HEK293 (cell line): ENCODE results near the gene SFRP4.
A peak's percentile ranks its signal among the peaks of the same experiment; 100 is the strongest.

Source experiments
- CTCF ChIA-PET: fragments of 350-600 bp; formaldehyde crosslinking; extraction: SDS; loops from one replicate; lab custom pipeline; 2021; ENCODE audit warnings: antibody characterized with exemption; lab: Yijun Ruan, JAX
- POLR2A ChIA-PET: fragments of 300-600 bp; formaldehyde crosslinking; extraction: SDS; loops from one replicate; lab custom pipeline; 2020; ENCODE audit warnings: antibody characterized with exemption, inconsistent platforms; lab: Yijun Ruan, JAX
- H3K27ac ChIP-seq: fragments of 200-500 bp; sonication (Bioruptor generic); 2 replicates; pipeline ENCODE4 v1.5.1; 2014; ENCODE audit warnings: low read depth, low read length, control low read depth, inconsistent platforms; ENCODE audit errors: extremely low read depth
- H3K36me3 ChIP-seq, 2 experiments: fragments of 200-500 bp in 1 of 2; sonication (Bioruptor generic) in 1 of 2; 1 replicate in 1 of 2; 2 replicates in 1 of 2; pipeline ENCODE4 v1.5.1; 2014 to 2017; ENCODE audit warnings: inconsistent platforms in 2 of 2, low read length in 2 of 2; ENCODE audit not compliant: control insufficient read depth in 2 of 2, insufficient read depth in 1 of 2
- H3K4me1 ChIP-seq: fragments of 200-500 bp; sonication (Bioruptor generic); 2 replicates; pipeline ENCODE4 v1.5.1; 2014; ENCODE audit warnings: mild to moderate bottlenecking, low read length, inconsistent platforms; ENCODE audit not compliant: control insufficient read depth, insufficient read depth
- H3K4me3 ChIP-seq: 2 replicates; pipeline ENCODE4 v1.5.1; 2011; ENCODE audit warnings: low read depth, mild to moderate bottlenecking, control low read depth, low read length, moderate library complexity
- H3K9me3 ChIP-seq: fragments of 200-500 bp; sonication (Bioruptor generic); 2 replicates; pipeline ENCODE4 v1.5.1; 2014; ENCODE audit warnings: low read depth, low read length, inconsistent platforms; ENCODE audit not compliant: control insufficient read depth, insufficient read depth
- FEZF1 ChIP-seq: fragments of 450-650 bp; formaldehyde crosslinking; IDR thresholded peaks from 2 replicates; pipeline ENCODE4 v1.5.1; 2016; ENCODE audit warnings: missing biosample characterization, missing genetic modification characterization
- KLF1 ChIP-seq: fragments of 450-650 bp; formaldehyde crosslinking; IDR thresholded peaks from 2 replicates; pipeline ENCODE4 v1.5.1; 2016; ENCODE audit warnings: missing biosample characterization, missing genetic modification characterization
- KLF7 ChIP-seq: fragments of 450-650 bp; formaldehyde crosslinking; IDR thresholded peaks from 2 replicates; pipeline ENCODE4 v1.5.1; 2016; ENCODE audit warnings: missing biosample characterization, missing genetic modification characterization, borderline replicate concordance
- MEIS1 ChIP-seq: sonication (generic); formaldehyde crosslinking; IDR thresholded peaks from 2 replicates; pipeline ENCODE4 v1.8.1; 2022; ENCODE audit warnings: missing genetic modification reagents, mild to moderate bottlenecking, borderline replicate concordance
- OVOL3 ChIP-seq: fragments of 450-650 bp; formaldehyde crosslinking; IDR thresholded peaks from 2 replicates; pipeline ENCODE4 v1.5.1; 2016; ENCODE audit warnings: missing biosample characterization, missing genetic modification characterization
- PRDM4 ChIP-seq: fragments of 450-650 bp; formaldehyde crosslinking; IDR thresholded peaks from 2 replicates; pipeline ENCODE4 v1.5.1; 2017; ENCODE audit warnings: missing biosample characterization, missing genetic modification characterization
- REPIN1 ChIP-seq: fragments of 450-650 bp; formaldehyde crosslinking; IDR thresholded peaks from 2 replicates; pipeline ENCODE4 v1.5.1; 2017; ENCODE audit warnings: missing biosample characterization, missing genetic modification characterization, low read depth
- SP3 ChIP-seq: fragments of 450-650 bp; formaldehyde crosslinking; IDR thresholded peaks from 2 replicates; pipeline ENCODE4 v1.5.1; 2016; ENCODE audit warnings: missing biosample characterization, missing genetic modification characterization
- ZBTB1 ChIP-seq: fragments of 450-650 bp; formaldehyde crosslinking; IDR thresholded peaks from 2 replicates; pipeline ENCODE4 v1.5.1; 2016; ENCODE audit warnings: missing biosample characterization, missing genetic modification characterization
- ZBTB10 ChIP-seq: fragments of 450-650 bp; formaldehyde crosslinking; IDR thresholded peaks from 2 replicates; pipeline ENCODE4 v1.5.1; 2016; ENCODE audit warnings: missing biosample characterization, missing genetic modification characterization
- ZBTB20 ChIP-seq: fragments of 450-650 bp; formaldehyde crosslinking; IDR thresholded peaks from 2 replicates; pipeline ENCODE4 v1.5.1; 2016; ENCODE audit warnings: missing biosample characterization, missing genetic modification characterization
- ZBTB48 ChIP-seq: fragments of 450-650 bp; formaldehyde crosslinking; IDR thresholded peaks from 2 replicates; pipeline ENCODE4 v1.5.1; 2016; ENCODE audit warnings: missing biosample characterization, missing genetic modification characterization
- ZFP41 ChIP-seq: fragments of 450-650 bp; formaldehyde crosslinking; IDR thresholded peaks from 2 replicates; pipeline ENCODE4 v1.5.1; 2016; ENCODE audit warnings: missing biosample characterization, missing genetic modification characterization, borderline replicate concordance
- ZNF132 ChIP-seq: fragments of 450-650 bp; formaldehyde crosslinking; IDR thresholded peaks from 2 replicates; pipeline ENCODE4 v1.5.1; 2017; ENCODE audit warnings: missing biosample characterization, missing genetic modification characterization, borderline replicate concordance
- ZNF202 ChIP-seq: fragments of 450-650 bp; formaldehyde crosslinking; IDR thresholded peaks from 2 replicates; pipeline ENCODE4 v1.5.1; 2016; ENCODE audit warnings: missing biosample characterization, missing genetic modification characterization, borderline replicate concordance
- ZNF473 ChIP-seq: fragments of 450-650 bp; formaldehyde crosslinking; IDR thresholded peaks from 2 replicates; pipeline ENCODE4 v1.5.1; 2017; ENCODE audit warnings: missing biosample characterization, missing genetic modification characterization
- ZNF521 ChIP-seq: fragments of 450-650 bp; formaldehyde crosslinking; IDR thresholded peaks from 2 replicates; pipeline ENCODE4 v1.5.1; 2017; ENCODE audit warnings: missing biosample characterization, mild to moderate bottlenecking, missing genetic modification characterization
- ZNF549 ChIP-seq: fragments of 450-650 bp; IDR thresholded peaks from 2 replicates; pipeline ENCODE4 v1.5.1; 2018; ENCODE audit warnings: missing biosample characterization, missing genetic modification characterization, mild to moderate bottlenecking, inconsistent platforms, moderate library complexity
- ZNF561 ChIP-seq: fragments of 450-650 bp; IDR thresholded peaks from 2 replicates; pipeline ENCODE4 v1.5.1; 2018; ENCODE audit warnings: missing biosample characterization, missing genetic modification characterization, borderline replicate concordance
- ZNF626 ChIP-seq: fragments of 450-650 bp; sonication (Bioruptor Pico); formaldehyde crosslinking; IDR thresholded peaks from 2 replicates; pipeline ENCODE4 v1.5.1; 2018; ENCODE audit warnings: missing biosample characterization, missing genetic modification characterization, inconsistent platforms
- ZNF629 ChIP-seq: fragments of 450-650 bp; formaldehyde crosslinking; IDR thresholded peaks from 2 replicates; pipeline ENCODE4 v1.5.1; 2017; ENCODE audit warnings: missing biosample characterization, missing genetic modification characterization
- ZNF660 ChIP-seq: fragments of 450-650 bp; IDR thresholded peaks from 2 replicates; pipeline ENCODE4 v1.5.1; 2018; ENCODE audit warnings: missing biosample characterization, mild to moderate bottlenecking, missing genetic modification characterization
- ZNF785 ChIP-seq: fragments of 450-650 bp; formaldehyde crosslinking; IDR thresholded peaks from 2 replicates; pipeline ENCODE4 v1.5.1; 2016; ENCODE audit warnings: missing biosample characterization, missing genetic modification characterization
- TF ChIP-seq, protein P1 (sequence below): fragments of 450-650 bp; formaldehyde crosslinking; IDR thresholded peaks from 2 replicates; pipeline ENCODE4 v1.5.1; 2016; ENCODE audit warnings: missing biosample characterization, missing genetic modification characterization
- TF ChIP-seq, protein P2 (sequence below): fragments of 450-650 bp; formaldehyde crosslinking; IDR thresholded peaks from 2 replicates; pipeline ENCODE4 v1.5.1; 2016; ENCODE audit warnings: missing biosample characterization, missing genetic modification characterization

Gene SFRP4

DNA sequence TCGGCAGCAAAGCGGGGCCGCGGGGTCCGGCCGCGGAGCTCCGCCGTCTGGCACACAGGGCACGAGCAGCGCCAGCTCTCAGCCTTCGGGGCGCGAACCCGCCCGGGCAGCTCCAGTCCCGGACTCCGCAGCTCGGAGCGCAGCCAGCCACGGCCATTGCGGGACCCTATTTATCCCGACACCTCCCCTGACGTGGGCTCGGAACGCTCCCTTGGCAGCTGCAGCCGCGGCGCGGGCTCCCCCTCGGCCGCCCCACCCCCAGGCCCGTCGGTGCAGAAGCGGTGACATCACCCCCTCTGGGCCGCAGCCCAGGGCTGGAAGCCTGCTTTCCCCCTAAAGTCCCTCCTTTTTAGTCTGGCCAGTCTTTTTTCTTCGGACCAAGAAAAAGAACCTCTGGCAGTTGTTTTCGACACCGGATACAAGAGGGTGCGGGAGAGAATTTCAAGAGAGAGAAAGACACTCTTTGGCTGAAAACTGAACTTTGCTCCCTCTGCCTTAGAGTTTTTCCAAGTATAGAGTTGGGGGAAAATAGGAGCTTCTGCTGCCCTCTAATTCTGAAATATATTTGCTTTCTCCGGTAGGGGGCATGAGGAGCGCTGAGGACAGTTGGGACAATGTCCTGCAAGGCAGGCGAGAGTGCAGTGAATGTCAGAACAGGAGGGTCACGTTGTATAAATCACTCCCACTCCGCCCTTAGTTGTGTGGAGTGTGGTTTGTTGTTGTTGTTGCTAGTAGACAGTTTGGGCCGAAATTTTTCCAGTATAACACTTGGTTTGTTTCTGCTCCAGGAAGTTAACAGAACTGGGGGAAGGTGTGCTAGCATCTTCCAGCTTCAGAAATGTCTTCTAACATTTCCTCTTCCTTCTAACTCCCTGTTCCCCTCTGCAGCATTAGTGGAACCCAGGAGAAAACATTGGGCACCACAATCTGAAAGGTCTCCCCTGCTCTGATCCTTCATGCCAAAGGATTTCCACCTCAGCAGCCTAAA lies at the start of gene SFRP4:
SFRP4 (minus strand) TSS at position 145 of the 988 bp plus-strand sequence. CDS start 280 bp downstream, outside the sequence.
- H3K4me3 ChIP-seq = peak within 1 kb of the TSS; percentile 57
- POLR2A ChIA-PET = interaction anchor here (1.3 kb wide), 1 partner anchor 9 kb away, joined by 5 read pairs; no protein-coding TSS in a partner anchor
- TF ChIP-seq ZNF785 (tag by site-specific recombination) = no peak
- TF ChIP-seq ZBTB10 (tag by site-specific recombination) = peak; percentile 22; the same call in 1 of the 2 replicates
- no peak for TF ChIP-seq ZNF660 (tag by site-specific recombination)
- TF ChIP-seq MEIS1 (CRISPR knock-in tag) = no peak
- no peak for TF ChIP-seq ZBTB1 (tag by site-specific recombination)
- no peak for TF ChIP-seq ZNF473 (tag by site-specific recombination)
- no peak for TF ChIP-seq ZNF132
- peak; percentile 44; the same call in 1 of the 2 replicates for TF ChIP-seq ZNF629
- TF ChIP-seq OVOL3 (tag by site-specific recombination) = no peak
- no peak for TF ChIP-seq ZFP41
- TF ChIP-seq ZNF202 (tag by site-specific recombination) = no peak
- TF ChIP-seq PRDM4 (tag by site-specific recombination) = no peak
- TF ChIP-seq, protein P1, sequence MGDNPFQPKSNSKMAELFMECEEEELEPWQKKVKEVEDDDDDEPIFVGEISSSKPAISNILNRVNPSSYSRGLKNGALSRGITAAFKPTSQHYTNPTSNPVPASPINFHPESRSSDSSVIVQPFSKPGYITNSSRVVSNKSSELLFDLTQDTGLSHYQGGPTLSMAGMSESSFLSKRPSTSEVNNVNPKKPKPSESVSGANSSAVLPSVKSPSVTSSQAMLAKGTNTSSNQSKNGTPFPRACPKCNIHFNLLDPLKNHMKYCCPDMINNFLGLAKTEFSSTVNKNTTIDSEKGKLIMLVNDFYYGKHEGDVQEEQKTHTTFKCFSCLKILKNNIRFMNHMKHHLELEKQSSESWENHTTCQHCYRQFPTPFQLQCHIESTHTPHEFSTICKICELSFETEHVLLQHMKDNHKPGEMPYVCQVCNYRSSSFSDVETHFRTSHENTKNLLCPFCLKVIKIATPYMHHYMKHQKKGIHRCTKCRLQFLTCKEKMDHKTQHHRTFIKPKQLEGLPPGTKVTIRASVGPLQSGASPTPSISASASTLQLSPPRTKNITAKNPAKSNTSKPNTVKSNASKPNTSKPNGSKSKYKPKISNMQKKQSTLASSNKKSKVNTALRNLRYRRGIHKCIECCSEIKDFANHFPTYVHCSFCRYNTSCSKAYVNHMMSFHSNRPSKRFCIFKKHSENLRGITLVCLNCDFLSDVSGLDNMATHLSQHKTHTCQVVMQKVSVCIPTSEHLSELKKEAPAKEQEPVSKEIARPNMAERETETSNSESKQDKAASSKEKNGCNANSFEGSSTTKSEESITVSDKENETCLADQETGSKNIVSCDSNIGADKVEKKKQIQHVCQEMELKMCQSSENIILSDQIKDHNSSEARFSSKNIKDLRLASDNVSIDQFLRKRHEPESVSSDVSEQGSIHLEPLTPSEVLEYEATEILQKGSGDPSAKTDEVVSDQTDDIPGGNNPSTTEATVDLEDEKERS (tag by site-specific recombination) = no peak
- no peak for TF ChIP-seq KLF1 (tag by site-specific recombination)
- no peak for TF ChIP-seq SP3 (tag by site-specific recombination)
- TF ChIP-seq ZBTB48 = peak; percentile 54
- TF ChIP-seq FEZF1 (tag by site-specific recombination) = no peak
- no peak for TF ChIP-seq ZNF521 (tag by site-specific recombination)
- no peak for TF ChIP-seq ZNF549 (tag by site-specific recombination)
- TF ChIP-seq ZBTB20 (tag by site-specific recombination) = peak; percentile 23; the same call in 1 of the 2 replicates
- no peak for TF ChIP-seq REPIN1 (tag by site-specific recombination)
- TF ChIP-seq, protein P2, sequence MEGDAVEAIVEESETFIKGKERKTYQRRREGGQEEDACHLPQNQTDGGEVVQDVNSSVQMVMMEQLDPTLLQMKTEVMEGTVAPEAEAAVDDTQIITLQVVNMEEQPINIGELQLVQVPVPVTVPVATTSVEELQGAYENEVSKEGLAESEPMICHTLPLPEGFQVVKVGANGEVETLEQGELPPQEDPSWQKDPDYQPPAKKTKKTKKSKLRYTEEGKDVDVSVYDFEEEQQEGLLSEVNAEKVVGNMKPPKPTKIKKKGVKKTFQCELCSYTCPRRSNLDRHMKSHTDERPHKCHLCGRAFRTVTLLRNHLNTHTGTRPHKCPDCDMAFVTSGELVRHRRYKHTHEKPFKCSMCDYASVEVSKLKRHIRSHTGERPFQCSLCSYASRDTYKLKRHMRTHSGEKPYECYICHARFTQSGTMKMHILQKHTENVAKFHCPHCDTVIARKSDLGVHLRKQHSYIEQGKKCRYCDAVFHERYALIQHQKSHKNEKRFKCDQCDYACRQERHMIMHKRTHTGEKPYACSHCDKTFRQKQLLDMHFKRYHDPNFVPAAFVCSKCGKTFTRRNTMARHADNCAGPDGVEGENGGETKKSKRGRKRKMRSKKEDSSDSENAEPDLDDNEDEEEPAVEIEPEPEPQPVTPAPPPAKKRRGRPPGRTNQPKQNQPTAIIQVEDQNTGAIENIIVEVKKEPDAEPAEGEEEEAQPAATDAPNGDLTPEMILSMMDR (tag by site-specific recombination) = 0 out of 2 replicates have a peak, but pooled peaks have one; percentile 34
- TF ChIP-seq KLF7 (tag by site-specific recombination) = no peak
- no peak for TF ChIP-seq ZNF626 (tag by site-specific recombination)
- no peak for TF ChIP-seq ZNF561 (tag by site-specific recombination)

More for the DNA sequence above, at the start of gene SFRP4:
- CTCF ChIA-PET = interaction anchor here (0.5 to 3.4 kb wide), 33 partner anchors 9 to 834 kb away, joined by 3 to 26 read pairs (median 4); partner anchors contain the start of gene TARP
- no peaks in the 10 kb centered on the region for H3K36me3 ChIP-seq
- peaks cover 3% of the 10 kb centered on the region; the same call in 1 of the 2 replicates for H3K4me1 ChIP-seq
- no peak within 1 kb of the TSS; the same call in 1 of the 2 replicates for H3K27ac ChIP-seq
- H3K9me3 ChIP-seq = no peaks in the 10 kb centered on the region
